Stomach (tissue), 9 donors: ENCODE data around the gene PRKCQ. TPM values are rescaled to one million over a fixed set of nuclear protein-coding genes. Genes with fewer than 3 reads are reported as not detected.
A peak's percentile ranks its signal among the peaks of the same experiment; 100 is the strongest.

Experiments
- DNase-seq, 2 donors: peaks; one replicate each; pipeline versions ENCODE4 v3.0.0 to v3.0.0-alpha.2; 2013 to 2019
- H3K27ac ChIP-seq, 5 donors: fragments of 200-600 bp in 4 of 5; sonication (generic) in 4 of 5; one replicate each; pipeline ENCODE4 v1.5.1; 2013 to 2019; ENCODE audit warnings: mild to moderate bottlenecking in 1 of 5, moderate library complexity in 1 of 5
- H3K27me3 ChIP-seq, 3 donors: fragments of 200-600 bp; sonication (generic); one replicate each; pipeline ENCODE4 v1.5.1; 2017 to 2019; ENCODE audit warnings: mixed run types in 1 of 3
- H3K36me3 ChIP-seq, 4 donors: fragments of 200-600 bp; sonication (generic); 1 replicate in 3 of 4; 2 replicates in 1 of 4; pipeline ENCODE4 v1.5.1; 2016 to 2019
- H3K4me1 ChIP-seq, 4 donors: fragments of 200-600 bp; sonication (generic); one replicate each; pipeline ENCODE4 v1.5.1; 2016 to 2019
- H3K4me3 ChIP-seq, 4 donors: fragments of 200-600 bp; sonication (generic) in 3 of 4; one replicate each; pipeline ENCODE4 v1.5.1; 2016 to 2019; ENCODE audit warnings: mild to moderate bottlenecking in 1 of 4
- H3K9me3 ChIP-seq, 4 donors: fragments of 200-600 bp; sonication (generic); one replicate each; pipeline ENCODE4 v1.5.1; 2016 to 2019
- EP300 ChIP-seq: sonication (generic); formaldehyde crosslinking; IDR thresholded peaks from one replicate; pipeline ENCODE4 v1.6.1; 2017; ENCODE audit warnings: antibody characterized with exemption
- POLR2A ChIP-seq, 4 donors: fragments of 450-650 bp; IDR thresholded peaks; one replicate each; pipeline ENCODE4 v1.6.1; 2016; ENCODE audit warnings: antibody characterized with exemption in 4 of 4, control low read depth in 2 of 4, mild to moderate bottlenecking in 1 of 4, moderate library complexity in 1 of 4
- POLR2AphosphoS5 ChIP-seq, 3 donors: sonication (generic); formaldehyde crosslinking; IDR thresholded peaks; one replicate each; pipeline ENCODE4 v1.6.1; 2016; ENCODE audit warnings: antibody characterized with exemption in 3 of 3
- WGBS, 5 donors: extraction: QIAGEN DNeasy Blood & Tissue Kit in 3 of 5; methylation state at CpG; one replicate each; pipeline versions ENCODE4 v1.1.5 to v1.1.7; 2013 to 2018; 5-methylcytosine and 5-hydroxymethylcytosine counted together
- intact Hi-C: fragments of 100-400 bp; cut with DNase I; formaldehyde crosslinking; loops from one replicate; pipeline ENCODE4 v1.15.1; 2023; ENCODE audit warnings: low total_unique reads
- polyA plus RNA-seq, 3 donors: library from polyadenylated mRNA; stranded (reverse); fragments of 200-250 nt; gene quantifications; one replicate each; pipeline ENCODE4 v1.2.3, GENCODE V29; 2013
- total RNA-seq, 5 donors: library from RNA; depleted of rRNA; stranded (reverse); fragments of >200 nt; gene quantifications; one replicate each; pipeline versions ENCODE4 v1.1.0 to v1.2.3, GENCODE V29; 2014 to 2016
- TF ChIP-seq, protein P1 (sequence below), 7 experiments: fragments of 450-650 bp in 4 of 7; fragments of 200-600 bp in 3 of 7; sonication (generic) in 3 of 7; IDR thresholded peaks; one replicate each; pipeline ENCODE4 v1.5.1; 2016 to 2019; ENCODE audit warnings: antibody characterized with exemption in 7 of 7, control low read depth in 2 of 7, mild to moderate bottlenecking in 1 of 7
- donor health status: healthy with polysubstance abuse.
- donor health status: Bipolar disorder and iron deficiency.
- donor health status: healthy.

The PRKCQ gene
- total and polyA plus RNA-seq, 8 donors = 0.25 to 5.1 (median 0.63) TPM; not detected in 1

DNA sequence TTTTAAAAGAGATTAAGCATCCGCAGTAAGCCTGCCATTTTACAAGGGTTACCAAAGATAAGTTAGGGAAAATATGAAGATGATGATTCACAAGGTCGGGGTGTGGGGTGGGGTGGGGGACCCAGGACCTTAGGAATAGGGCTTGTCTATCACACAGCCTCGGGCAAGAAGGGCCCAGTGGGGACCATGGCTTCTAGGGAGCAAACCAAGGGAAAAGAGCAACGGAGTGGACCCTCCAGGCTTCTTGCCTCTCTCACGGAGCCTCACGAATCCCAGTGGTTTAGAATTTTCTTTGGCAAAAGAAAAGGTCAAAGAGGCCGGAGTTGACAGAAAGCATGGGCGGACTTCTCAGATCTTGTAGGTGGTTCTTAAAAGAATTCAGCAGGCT is 1.3 kb downstream of the PRKCQ start:
- TF ChIP-seq, protein P1, sequence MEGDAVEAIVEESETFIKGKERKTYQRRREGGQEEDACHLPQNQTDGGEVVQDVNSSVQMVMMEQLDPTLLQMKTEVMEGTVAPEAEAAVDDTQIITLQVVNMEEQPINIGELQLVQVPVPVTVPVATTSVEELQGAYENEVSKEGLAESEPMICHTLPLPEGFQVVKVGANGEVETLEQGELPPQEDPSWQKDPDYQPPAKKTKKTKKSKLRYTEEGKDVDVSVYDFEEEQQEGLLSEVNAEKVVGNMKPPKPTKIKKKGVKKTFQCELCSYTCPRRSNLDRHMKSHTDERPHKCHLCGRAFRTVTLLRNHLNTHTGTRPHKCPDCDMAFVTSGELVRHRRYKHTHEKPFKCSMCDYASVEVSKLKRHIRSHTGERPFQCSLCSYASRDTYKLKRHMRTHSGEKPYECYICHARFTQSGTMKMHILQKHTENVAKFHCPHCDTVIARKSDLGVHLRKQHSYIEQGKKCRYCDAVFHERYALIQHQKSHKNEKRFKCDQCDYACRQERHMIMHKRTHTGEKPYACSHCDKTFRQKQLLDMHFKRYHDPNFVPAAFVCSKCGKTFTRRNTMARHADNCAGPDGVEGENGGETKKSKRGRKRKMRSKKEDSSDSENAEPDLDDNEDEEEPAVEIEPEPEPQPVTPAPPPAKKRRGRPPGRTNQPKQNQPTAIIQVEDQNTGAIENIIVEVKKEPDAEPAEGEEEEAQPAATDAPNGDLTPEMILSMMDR (IDR thresholded peaks at IDR 0.05) = no peak
- no peak for TF ChIP-seq POLR2A (IDR thresholded peaks at IDR 0.05)
- TF ChIP-seq EP300 = no peak
- TF ChIP-seq POLR2AphosphoS5 (IDR thresholded peaks at IDR 0.05) = no peak
- Histone ChIP-seq H3K27me3 (peaks cover 0 to 22% (median 16%) of the 10 kb centered on the region in 3 donors), H3K27ac (peak overlapping the region in 3 of 5 donors; percentile 20 to 50 (median 41)), H3K4me3 (peak overlapping the region in 3 of 4 donors; percentile 66 to 90 (median 77)), H3K4me1 (peaks cover 0 to 22% (median 8%) of the 10 kb centered on the region in 4 donors), H3K9me3 (no peaks in the 10 kb centered on the region), H3K36me3 (no peaks in the 10 kb centered on the region)
- no peak for DNase-seq
- intact Hi-C loops = no loop called here
- 67 to 78% (median 76%) methylated on average over 8 of the region's 8 CpGs for WGBS, 5 donors

DNA sequence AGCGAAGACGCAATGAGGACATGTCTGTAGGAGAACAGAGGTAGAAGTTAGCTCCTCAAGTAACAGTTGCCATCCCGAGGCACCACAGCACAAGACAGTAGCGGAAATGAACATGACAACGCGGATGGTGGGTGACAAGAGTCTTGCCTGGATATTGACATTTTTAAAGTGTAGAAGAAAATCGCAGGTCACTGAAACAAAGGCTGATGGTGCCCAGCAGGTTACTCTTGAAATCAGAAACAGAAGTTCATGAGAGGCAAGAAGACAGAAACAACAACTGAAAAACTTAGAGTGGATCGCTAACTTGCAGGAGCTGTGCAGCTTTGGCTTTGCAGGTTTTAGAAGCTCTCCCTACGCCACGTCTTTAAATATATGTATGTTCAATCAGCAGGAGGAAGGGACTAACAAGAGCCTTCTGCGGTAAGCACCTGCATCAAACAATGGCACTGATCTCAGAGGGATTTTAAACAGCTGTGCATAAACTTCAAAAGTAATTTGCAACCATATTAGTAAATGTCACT is 1.8 kb downstream of the PRKCQ start:
- H3K4me1 ChIP-seq = peaks cover 0 to 22% (median 8%) of the 10 kb centered on the region in 4 donors
- DNase-seq = no peak
- 70 to 84% (median 76%) methylated on average over 11 of the region's 11 CpGs for WGBS, 5 donors

DNA sequence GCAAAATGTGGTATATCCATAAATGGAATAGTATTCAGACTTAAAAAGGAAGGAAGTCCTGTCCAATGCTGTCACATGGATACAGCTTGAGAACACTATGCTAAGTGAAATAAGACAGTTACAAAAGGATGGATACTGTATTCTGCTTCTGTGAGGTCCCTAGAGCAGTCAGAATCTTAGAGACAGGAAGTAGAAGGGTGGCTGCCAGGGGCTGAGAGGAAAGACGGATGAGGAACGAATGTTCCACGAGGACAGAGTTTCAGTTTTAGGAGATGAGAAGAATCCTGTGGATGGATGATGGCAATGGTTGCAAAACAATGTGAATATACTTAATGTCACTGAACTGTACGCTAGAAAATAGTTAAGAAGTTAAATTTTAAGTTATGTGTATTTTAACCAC is 3.8 kb downstream of the PRKCQ start:
- DNase-seq = no peak
- Histone ChIP-seq H3K4me1 (peaks cover 0 to 19% (median 8%) of the 10 kb centered on the region in 4 donors), H3K36me3 (no peaks in the 10 kb centered on the region), H3K27me3 (peaks cover 0 to 24% (median 16%) of the 10 kb centered on the region in 3 donors), H3K9me3 (no peaks in the 10 kb centered on the region), H3K4me3 (no peak overlapping the region), H3K27ac (no peak overlapping the region)
- intact Hi-C loops = no loop called here
- WGBS, 5 donors = 67 to 88% (median 73%) methylated on average over 4 of the region's 4 CpGs
- TF ChIP-seq POLR2AphosphoS5 (IDR thresholded peaks at IDR 0.05) (no peak), POLR2A (IDR thresholded peaks at IDR 0.05) (no peak), EP300 (no peak)
- TF ChIP-seq, protein P1 (IDR thresholded peaks at IDR 0.05) = no peak

More for the DNA sequence above, 1.8 kb downstream of the PRKCQ start:
- H3K9me3 ChIP-seq = no peaks in the 10 kb centered on the region
- H3K4me3 ChIP-seq = peak overlapping the region in 2 of 4 donors; percentile 66 to 90
- H3K27me3 ChIP-seq = peaks cover 0 to 24% (median 16%) of the 10 kb centered on the region in 3 donors
- intact Hi-C loops = no loop called here
- H3K36me3 ChIP-seq = no peaks in the 10 kb centered on the region
- TF ChIP-seq, protein P1 (IDR thresholded peaks at IDR 0.05) = no peak
- no peak for TF ChIP-seq POLR2A (IDR thresholded peaks at IDR 0.05)
- TF ChIP-seq EP300 = no peak
- TF ChIP-seq POLR2AphosphoS5 (IDR thresholded peaks at IDR 0.05) = no peak
- H3K27ac ChIP-seq = peak overlapping the region in 3 of 5 donors; percentile 20 to 41 (median 26)

DNA sequence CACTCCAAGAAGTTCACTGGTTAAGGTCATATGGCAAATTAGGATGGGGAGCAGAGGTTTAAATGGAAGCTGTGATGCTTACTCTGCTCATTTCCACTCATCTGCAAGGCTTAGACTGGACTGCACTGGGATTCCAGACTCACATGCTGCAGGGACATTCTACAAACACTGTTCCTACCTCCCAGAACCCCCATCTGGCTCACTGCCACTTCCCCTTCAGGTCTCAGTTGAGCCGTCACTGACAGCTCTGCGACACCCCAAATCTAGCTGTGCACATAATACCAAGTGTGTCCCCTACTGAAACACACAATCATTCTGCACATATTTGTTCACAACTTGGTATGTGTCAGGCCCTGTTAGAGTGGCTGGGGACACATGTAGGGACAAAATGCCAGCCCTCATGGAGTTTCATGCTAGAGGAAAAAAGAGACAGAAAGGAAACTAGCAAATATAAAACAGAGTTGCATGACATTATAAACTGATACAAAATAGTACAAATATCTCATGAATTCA is 5.4 kb downstream of the PRKCQ start:
- H3K27ac ChIP-seq = no peak overlapping the region
- WGBS, 5 donors = 74 to 91% (median 79%) methylated on average over 2 of the region's 2 CpGs
- no peak for DNase-seq
- TF ChIP-seq EP300 (no peak), POLR2A (IDR thresholded peaks at IDR 0.05) (no peak), POLR2AphosphoS5 (IDR thresholded peaks at IDR 0.05) (no peak)
- TF ChIP-seq, protein P1 (IDR thresholded peaks at IDR 0.05) = no peak
- no peaks in the 10 kb centered on the region for H3K9me3 ChIP-seq
- peaks cover 0 to 24% (median 14%) of the 10 kb centered on the region in 3 donors for H3K27me3 ChIP-seq
- H3K4me1 ChIP-seq = peaks cover 0 to 6% (median 2%) of the 10 kb centered on the region in 4 donors
- intact Hi-C loops = no loop called here
- no peak overlapping the region for H3K4me3 ChIP-seq
- no peaks in the 10 kb centered on the region for H3K36me3 ChIP-seq
